ENCODE results near the gene BEND6. TPM values are rescaled to one million over a fixed set of nuclear protein-coding genes. Genes with fewer than 3 reads are reported as not detected.
"Not testable (repeated sequence)": the region's sequence is repeated elsewhere in the genome, so short reads cannot be mapped to it uniquely, and the experiment has no call there.

BEND6 gene
- total RNA-seq, 4 donors from 2014 or later, result 2.0 to 7.8 (median 3.3) TPM

DNA sequence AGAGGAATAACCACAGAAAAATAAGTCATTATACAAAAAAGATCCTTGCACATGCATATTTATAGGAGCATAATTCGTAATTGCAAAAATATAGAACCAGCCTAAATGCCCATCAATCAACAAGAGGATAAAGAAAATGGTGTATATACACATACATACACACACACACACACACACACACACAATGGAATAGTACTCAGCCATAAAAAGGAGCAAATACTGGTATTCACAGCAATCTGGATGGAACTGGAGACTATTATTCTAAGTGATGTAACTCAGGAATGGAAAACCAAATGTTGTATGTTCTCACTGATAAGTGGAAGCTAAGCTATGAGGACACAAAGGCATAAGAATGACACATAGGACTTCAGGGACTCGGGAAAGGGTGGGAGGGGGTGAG lies 89.7 kb downstream of the BEND6 start:
- Histone ChIP-seq H3K36me3 (no peaks in the 10 kb centered on the region), H3K27ac (no peak overlapping the region), H3K9me3 (peaks cover 0 to 3% (median 0%) of the 10 kb centered on the region in 4 donors), H3K27me3 (no peaks in the 10 kb centered on the region), H3K4me1 (peaks cover 0 to 19% (median 5%) of the 10 kb centered on the region in 4 donors), H3K4me3 (no peak overlapping the region)
- TF ChIP-seq EP300 (IDR thresholded peaks at IDR 0.05), result no peak
- TF ChIP-seq, protein P1, sequence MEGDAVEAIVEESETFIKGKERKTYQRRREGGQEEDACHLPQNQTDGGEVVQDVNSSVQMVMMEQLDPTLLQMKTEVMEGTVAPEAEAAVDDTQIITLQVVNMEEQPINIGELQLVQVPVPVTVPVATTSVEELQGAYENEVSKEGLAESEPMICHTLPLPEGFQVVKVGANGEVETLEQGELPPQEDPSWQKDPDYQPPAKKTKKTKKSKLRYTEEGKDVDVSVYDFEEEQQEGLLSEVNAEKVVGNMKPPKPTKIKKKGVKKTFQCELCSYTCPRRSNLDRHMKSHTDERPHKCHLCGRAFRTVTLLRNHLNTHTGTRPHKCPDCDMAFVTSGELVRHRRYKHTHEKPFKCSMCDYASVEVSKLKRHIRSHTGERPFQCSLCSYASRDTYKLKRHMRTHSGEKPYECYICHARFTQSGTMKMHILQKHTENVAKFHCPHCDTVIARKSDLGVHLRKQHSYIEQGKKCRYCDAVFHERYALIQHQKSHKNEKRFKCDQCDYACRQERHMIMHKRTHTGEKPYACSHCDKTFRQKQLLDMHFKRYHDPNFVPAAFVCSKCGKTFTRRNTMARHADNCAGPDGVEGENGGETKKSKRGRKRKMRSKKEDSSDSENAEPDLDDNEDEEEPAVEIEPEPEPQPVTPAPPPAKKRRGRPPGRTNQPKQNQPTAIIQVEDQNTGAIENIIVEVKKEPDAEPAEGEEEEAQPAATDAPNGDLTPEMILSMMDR (IDR thresholded peaks at IDR 0.05), result no peak
- TF ChIP-seq POLR2A (IDR thresholded peaks at IDR 0.05), result no peak
- 92 to 96% methylated on average over 2 of the region's 2 CpGs for WGBS, 2 donors
- DNase-seq (ENCODE audit: low spot score in 2 of 2), result no peak

DNA sequence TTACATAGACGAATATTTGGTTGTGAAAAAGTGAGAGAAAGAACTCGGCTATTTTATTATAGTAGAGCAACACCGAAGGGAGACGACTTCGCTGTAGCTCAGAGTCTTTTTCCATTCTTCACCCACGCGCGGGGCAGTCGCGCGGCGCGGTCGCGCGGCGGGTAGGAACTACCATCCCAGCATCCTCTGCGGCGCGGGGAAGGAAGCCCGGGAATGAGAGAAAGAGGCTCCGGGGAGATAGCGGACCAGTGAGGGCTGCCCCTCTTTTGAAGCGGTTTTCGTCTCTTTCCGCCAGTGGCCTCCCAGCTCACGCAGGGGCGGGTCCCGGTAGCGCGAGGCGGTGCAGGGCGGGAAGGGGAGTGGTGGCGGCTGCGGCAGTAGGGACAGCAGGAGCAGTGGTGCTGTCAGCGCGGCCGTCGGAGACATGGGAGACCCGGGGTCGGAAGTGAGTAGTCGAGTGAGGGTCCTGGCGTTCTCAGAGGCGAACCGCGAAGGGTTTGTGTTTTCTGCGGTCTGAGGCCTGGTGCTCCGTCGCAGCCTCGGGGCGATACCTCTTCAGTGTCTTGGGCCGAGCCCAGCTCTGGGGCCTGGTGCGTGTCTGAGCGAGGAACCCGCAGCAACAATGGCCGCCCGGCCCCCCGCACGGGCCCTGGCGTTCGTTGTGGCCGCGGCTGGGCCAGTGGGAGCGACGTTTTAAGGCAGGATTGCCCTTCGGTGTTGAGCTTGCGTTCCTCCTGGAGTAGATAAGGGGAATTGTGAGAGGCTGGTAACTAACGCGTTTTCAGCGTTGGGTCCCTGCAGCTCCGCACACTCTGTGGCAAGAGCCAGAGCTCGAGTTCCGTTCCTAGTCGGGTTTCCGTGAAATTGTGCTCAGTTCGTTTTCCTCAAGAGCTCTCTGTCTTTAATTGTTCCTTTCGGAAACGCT lies 91.7 kb downstream of the BEND6 start, which contains the start of gene KIAA1586:
Gene KIAA1586, plus strand, starts transcription at position 362 of the 925 bp plus-strand sequence. Its CDS starts 63 bp downstream, at position 425.
- WGBS, 2 donors, result 0 to 1% methylated on average over 29 to 42 of the region's 78 CpGs
- not testable (repeated sequence) for H3K9me3 ChIP-seq, H3K27me3 ChIP-seq
- Histone ChIP-seq H3K36me3 (peaks cover 0 to 13% (median 0%) of the 10 kb centered on the region in 3 donors), H3K4me1 (peaks cover 0 to 19% (median 5%) of the 10 kb centered on the region in 4 donors), H3K4me3 (peak within 1 kb of the TSS; percentile 34 to 61 (median 55)), H3K27ac (peak within 1 kb of the TSS in 3 of 4 donors; percentile 12 to 74 (median 49))
- peak; percentile 81 to 87 for DNase-seq (ENCODE audit: low spot score in 2 of 2)
- peak in 1 of 2 donors; percentile 87 for TF ChIP-seq EP300 (IDR thresholded peaks at IDR 0.05)
- TF ChIP-seq POLR2A (IDR thresholded peaks at IDR 0.05), result peak; percentile 51 to 56

DNA sequence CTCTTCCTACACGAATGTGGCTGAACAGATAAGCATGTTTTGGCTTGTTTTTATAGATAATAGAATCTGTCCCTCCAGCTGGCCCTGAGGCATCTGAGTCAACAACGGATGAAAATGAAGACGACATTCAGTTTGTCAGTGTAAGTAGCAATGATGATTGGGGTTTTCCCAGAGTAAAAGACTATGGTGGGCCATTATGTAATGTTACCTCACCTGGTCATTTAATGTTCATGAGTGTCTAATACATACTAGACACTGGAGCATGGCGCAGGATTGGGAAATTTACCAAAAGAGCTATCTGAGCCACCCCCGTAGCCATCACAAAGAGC lies 92.3 kb downstream of the BEND6 start:
- no CpG with 5 or more reads among the region's 5 CpGs for WGBS, 2 donors
- not testable (repeated sequence) for H3K9me3 ChIP-seq; H3K27me3 ChIP-seq; H3K4me3 ChIP-seq; DNase-seq (ENCODE audit: low spot score in 2 of 2); H3K27ac ChIP-seq
- Histone ChIP-seq H3K4me1 (peaks cover 0 to 19% (median 5%) of the 10 kb centered on the region in 4 donors), H3K36me3 (peaks cover 0 to 20% (median 0%) of the 10 kb centered on the region in 3 donors)

DNA sequence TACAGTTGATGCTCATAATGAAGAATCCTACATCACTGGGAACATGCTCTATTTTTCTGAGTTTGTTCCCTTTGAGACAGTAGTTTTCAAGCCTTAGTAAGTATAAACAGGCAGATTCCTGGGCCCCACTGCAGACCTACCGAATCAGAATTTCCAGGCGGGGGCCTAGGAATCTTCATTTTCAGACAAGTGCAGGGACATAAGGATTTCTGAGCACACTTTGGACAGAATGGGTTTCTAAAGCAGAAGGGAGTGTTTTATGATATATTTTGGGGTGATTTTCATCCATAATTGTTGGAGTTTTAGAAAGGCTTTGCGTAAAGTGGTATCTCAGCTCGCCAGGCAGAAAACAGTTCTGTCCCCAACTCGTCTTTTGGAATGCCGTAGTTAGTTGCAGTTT lies 93.0 kb downstream of the BEND6 start:
- not testable (repeated sequence) for H3K4me3 ChIP-seq; H3K9me3 ChIP-seq; H3K27ac ChIP-seq; DNase-seq (ENCODE audit: low spot score in 2 of 2); H3K27me3 ChIP-seq
- Histone ChIP-seq H3K4me1 (peaks cover 0 to 19% (median 5%) of the 10 kb centered on the region in 4 donors), H3K36me3 (peaks cover 0 to 26% (median 0%) of the 10 kb centered on the region in 3 donors)
- WGBS, 2 donors, result 80 to 82% methylated on average over 5 to 6 of the region's 6 CpGs

DNA sequence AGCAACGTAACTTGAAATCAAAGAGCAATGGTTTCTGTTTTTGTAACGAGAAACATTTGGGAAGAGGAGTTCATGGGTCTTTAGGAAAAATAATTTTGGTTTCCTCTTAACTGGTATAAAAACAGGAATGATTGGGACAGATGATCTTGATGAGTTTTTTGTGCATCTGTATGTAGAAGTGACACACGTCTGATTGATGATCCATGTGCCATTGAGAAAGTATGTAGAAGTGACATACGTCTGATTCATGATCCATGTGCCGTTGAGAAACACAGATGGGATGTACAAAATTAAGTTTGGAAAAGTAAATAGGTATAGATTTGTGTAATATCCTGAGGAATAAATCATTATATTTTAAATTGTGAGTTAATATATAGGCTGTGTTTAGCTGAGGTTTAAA lies 93.7 kb downstream of the BEND6 start:
- Histone ChIP-seq H3K4me1 (peaks cover 0 to 19% (median 5%) of the 10 kb centered on the region in 4 donors), H3K27ac (no peak overlapping the region), H3K9me3 (no peaks in the 10 kb centered on the region), H3K36me3 (peaks cover 0 to 33% (median 0%) of the 10 kb centered on the region in 3 donors), H3K4me3 (no peak overlapping the region), H3K27me3 (no peaks in the 10 kb centered on the region)
- DNase-seq (ENCODE audit: low spot score in 2 of 2), result no peak
- WGBS, 2 donors, result 79 to 80% methylated on average over 5 of the region's 5 CpGs
- TF ChIP-seq, protein P1 (IDR thresholded peaks at IDR 0.05), result no peak
- TF ChIP-seq POLR2A (IDR thresholded peaks at IDR 0.05) (no peak), EP300 (IDR thresholded peaks at IDR 0.05) (no peak)

DNA sequence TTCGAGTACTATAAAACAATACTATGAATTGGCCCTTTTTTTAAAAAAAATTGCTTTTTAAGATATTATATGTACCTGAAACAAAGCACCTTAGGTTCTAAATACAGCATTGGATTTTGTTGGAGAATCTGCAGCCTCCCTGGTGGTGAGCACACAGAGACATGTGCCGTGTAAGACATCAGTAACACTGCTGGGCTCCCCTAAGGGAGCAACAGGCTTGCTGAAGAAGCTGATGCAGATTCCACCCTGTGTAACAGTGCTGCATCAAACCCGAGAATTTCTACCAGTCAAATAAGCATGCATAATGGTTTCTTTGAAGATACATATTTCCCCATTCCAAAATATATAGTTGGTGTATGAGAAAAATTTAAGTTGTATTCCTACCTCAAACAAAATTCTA lies 108.9 kb downstream of the BEND6 start:
- TF ChIP-seq, protein P1 (IDR thresholded peaks at IDR 0.05), result no peak
- no peak for TF ChIP-seq POLR2A (IDR thresholded peaks at IDR 0.05)
- no peak for TF ChIP-seq EP300 (IDR thresholded peaks at IDR 0.05)
- H3K4me1 ChIP-seq, result no peaks in the 10 kb centered on the region
- H3K27me3 ChIP-seq, result no peaks in the 10 kb centered on the region
- DNase-seq (ENCODE audit: low spot score in 2 of 2), result no peak
- no peak overlapping the region for H3K27ac ChIP-seq
- no peaks in the 10 kb centered on the region for H3K9me3 ChIP-seq
- H3K36me3 ChIP-seq, result peaks cover 0 to 64% (median 0%) of the 10 kb centered on the region in 3 donors
- WGBS, 2 donors, result 82 to 83% methylated on average over 3 of the region's 3 CpGs
- H3K4me3 ChIP-seq, result no peak overlapping the region
